ENCODE data around the gene GIPC3.

Gene GIPC3

DNA sequence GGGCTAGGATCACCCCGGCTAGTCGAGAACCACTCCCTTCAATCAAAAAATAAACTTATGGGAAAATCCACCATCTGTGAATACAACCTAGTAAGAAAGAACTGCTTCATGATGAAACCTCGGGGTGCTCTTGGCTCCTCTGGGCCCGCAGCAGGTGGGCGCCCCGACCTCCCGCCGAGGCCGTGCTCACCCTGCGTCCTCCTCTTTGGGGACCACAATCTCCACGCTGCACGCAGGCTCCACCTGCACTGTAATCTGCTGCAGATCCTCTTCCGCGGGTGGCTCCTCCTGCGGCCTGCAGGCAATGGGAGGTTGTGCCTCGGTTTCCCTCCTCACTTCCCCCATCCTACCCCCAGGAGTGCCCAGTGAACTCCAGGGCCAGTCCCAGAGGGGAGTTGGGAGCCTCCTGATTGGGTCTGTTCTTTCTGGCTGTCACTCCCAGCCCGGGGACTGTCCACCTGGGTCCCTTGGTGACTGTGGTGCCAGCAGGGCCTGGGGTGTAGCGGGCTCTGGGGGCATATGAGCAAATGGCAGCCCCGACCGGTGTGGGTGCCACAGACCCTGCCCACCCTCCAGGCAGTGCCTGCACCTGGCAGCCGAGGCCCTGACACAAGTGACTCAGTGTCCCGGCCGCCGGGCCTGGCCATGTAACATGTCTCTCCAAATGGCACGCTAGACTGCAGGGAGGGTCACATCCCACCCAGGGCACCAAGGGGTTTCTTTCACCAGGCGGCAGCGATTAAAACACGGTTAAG lies 56.4 kb downstream of the GIPC3 start:
- DNase-seq, result no peak

DNA sequence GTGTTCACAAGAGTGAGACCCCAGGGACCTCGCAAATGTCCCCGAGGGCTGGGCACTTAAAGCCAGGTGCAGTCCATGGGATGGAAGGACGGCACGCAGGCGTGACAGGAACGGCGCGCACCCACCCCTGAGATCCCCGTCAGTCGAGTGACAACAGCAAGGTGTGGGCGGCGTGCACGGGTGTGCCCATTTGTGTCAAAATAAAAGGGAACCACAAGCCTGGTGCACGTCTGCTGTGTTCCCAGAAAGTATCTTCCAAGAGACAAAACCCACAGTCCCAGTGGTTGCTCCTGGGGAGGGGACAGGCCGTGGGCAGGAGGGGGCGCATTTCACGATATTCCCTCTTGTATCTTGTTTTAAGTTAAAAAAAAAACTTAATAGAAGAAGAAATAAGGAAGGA lies 57.0 kb downstream of the GIPC3 start:
- no peak for DNase-seq

Measured in NCI-H2227 treated with DMSO at 0.1 percent for 48 hours (cell line).